ENCODE data around the gene CLEC2D.

Gene CLEC2D

GRCh38 chr12:9646794-9647781, 22.4 kb upstream of the CLEC2D start:
- Mint-ChIP-seq H3K4me1 (ENCODE audit: low read depth) (peaks cover 56% of the 10 kb centered on the region), H3K36me3 (ENCODE audit: low read depth) (peaks cover 41% of the 10 kb centered on the region), H3K4me3 (peak overlapping the region; percentile 92), H3K9me3 (peaks cover 10% of the 10 kb centered on the region), H3K27ac (peak overlapping the region; percentile 95), H3K27me3 (ENCODE audit: low read depth) (peaks cover 4% of the 10 kb centered on the region)

- Mint-ChIP-seq H3K27me3 (ENCODE audit: low read depth) (peaks cover 4% of the 10 kb centered on the region), H3K36me3 (ENCODE audit: low read depth) (peaks cover 41% of the 10 kb centered on the region), H3K4me3 (peak overlapping the region; percentile 92), H3K27ac (peak overlapping the region; percentile 95), H3K9me3 (peaks cover 10% of the 10 kb centered on the region), H3K4me1 (ENCODE audit: low read depth) (peaks cover 55% of the 10 kb centered on the region)
These were observed 21.4 kb upstream of the CLEC2D start for GRCh38 chr12:9647825-9648700.

GRCh38 chr12:9648701-9649531, 20.6 kb upstream of the CLEC2D start:
- Mint-ChIP-seq H3K36me3 (ENCODE audit: low read depth) (peaks cover 48% of the 10 kb centered on the region), H3K27me3 (ENCODE audit: low read depth) (peaks cover 4% of the 10 kb centered on the region), H3K9me3 (peaks cover 10% of the 10 kb centered on the region), H3K27ac (peak overlapping the region; percentile 95), H3K4me3 (peak overlapping the region; percentile 92), H3K4me1 (ENCODE audit: low read depth) (peaks cover 55% of the 10 kb centered on the region)

GRCh38 chr12:9649532-9649940, 20.0 kb upstream of the CLEC2D start:
- Mint-ChIP-seq H3K27ac (peak overlapping the region; percentile 95), H3K36me3 (ENCODE audit: low read depth) (peaks cover 51% of the 10 kb centered on the region), H3K4me1 (ENCODE audit: low read depth) (peaks cover 56% of the 10 kb centered on the region), H3K4me3 (peak overlapping the region; percentile 92), H3K27me3 (ENCODE audit: low read depth) (peaks cover 4% of the 10 kb centered on the region), H3K9me3 (peaks cover 10% of the 10 kb centered on the region)

GRCh38 chr12:9650151-9650576, 19.3 kb upstream of the CLEC2D start:
- peaks cover 4% of the 10 kb centered on the region for H3K9me3 Mint-ChIP-seq
- H3K27me3 Mint-ChIP-seq (ENCODE audit: low read depth) = peaks cover 4% of the 10 kb centered on the region
- H3K36me3 Mint-ChIP-seq (ENCODE audit: low read depth) = peaks cover 53% of the 10 kb centered on the region
- H3K4me1 Mint-ChIP-seq (ENCODE audit: low read depth) = peaks cover 58% of the 10 kb centered on the region
- H3K27ac Mint-ChIP-seq = peak overlapping the region; percentile 95
- H3K4me3 Mint-ChIP-seq = peak overlapping the region; percentile 92

- Mint-ChIP-seq H3K27ac (peak overlapping the region; percentile 95), H3K36me3 (ENCODE audit: low read depth) (peaks cover 62% of the 10 kb centered on the region), H3K4me1 (ENCODE audit: low read depth) (peaks cover 63% of the 10 kb centered on the region), H3K4me3 (peak overlapping the region; percentile 92), H3K27me3 (ENCODE audit: low read depth) (peaks cover 4% of the 10 kb centered on the region), H3K9me3 (no peaks in the 10 kb centered on the region)
These were observed 18.2 kb upstream of the CLEC2D start for GRCh38 chr12:9651265-9651729.

- Mint-ChIP-seq H3K36me3 (ENCODE audit: low read depth) (peaks cover 84% of the 10 kb centered on the region), H3K27ac (no peak overlapping the region), H3K4me1 (ENCODE audit: low read depth) (peaks cover 78% of the 10 kb centered on the region), H3K4me3 (no peak overlapping the region), H3K9me3 (peaks cover 14% of the 10 kb centered on the region), H3K27me3 (ENCODE audit: low read depth) (no peaks in the 10 kb centered on the region)
These were observed 9.5 kb upstream of the CLEC2D start for GRCh38 chr12:9660046-9660445.

- Mint-ChIP-seq H3K9me3 (peaks cover 14% of the 10 kb centered on the region), H3K4me3 (no peak overlapping the region), H3K27me3 (ENCODE audit: low read depth) (no peaks in the 10 kb centered on the region), H3K4me1 (ENCODE audit: low read depth) (peaks cover 68% of the 10 kb centered on the region), H3K36me3 (ENCODE audit: low read depth) (peaks cover 71% of the 10 kb centered on the region), H3K27ac (no peak overlapping the region)
These were observed 7.8 kb upstream of the CLEC2D start for GRCh38 chr12:9661720-9662119.

GRCh38 chr12:9662488-9662887, 7.0 kb upstream of the CLEC2D start:
- Mint-ChIP-seq H3K36me3 (ENCODE audit: low read depth) (peaks cover 70% of the 10 kb centered on the region), H3K27ac (peak overlapping the region; percentile 58), H3K4me1 (ENCODE audit: low read depth) (peaks cover 66% of the 10 kb centered on the region), H3K9me3 (peaks cover 14% of the 10 kb centered on the region), H3K4me3 (no peak overlapping the region), H3K27me3 (ENCODE audit: low read depth) (no peaks in the 10 kb centered on the region)

GRCh38 chr12:9667403-9668160, 1.9 kb upstream of the CLEC2D start:
- Mint-ChIP-seq H3K4me1 (ENCODE audit: low read depth) (peaks cover 58% of the 10 kb centered on the region), H3K4me3 (peak overlapping the region; percentile 86), H3K9me3 (no peaks in the 10 kb centered on the region), H3K36me3 (ENCODE audit: low read depth) (peaks cover 63% of the 10 kb centered on the region), H3K27ac (peak overlapping the region; percentile 94), H3K27me3 (ENCODE audit: low read depth) (no peaks in the 10 kb centered on the region)

- peak overlapping the region; percentile 86 for H3K4me3 Mint-ChIP-seq
- peak overlapping the region; percentile 94 for H3K27ac Mint-ChIP-seq
- no peaks in the 10 kb centered on the region for H3K27me3 Mint-ChIP-seq (ENCODE audit: low read depth)
- peaks cover 58% of the 10 kb centered on the region for H3K4me1 Mint-ChIP-seq (ENCODE audit: low read depth)
- no peaks in the 10 kb centered on the region for H3K9me3 Mint-ChIP-seq
- peaks cover 67% of the 10 kb centered on the region for H3K36me3 Mint-ChIP-seq (ENCODE audit: low read depth)
These were observed 1.1 kb upstream of the CLEC2D start for GRCh38 chr12:9668161-9669018.

GRCh38 chr12:9669019-9669326, 540 bp upstream of the CLEC2D start:
- no peaks in the 10 kb centered on the region for H3K9me3 Mint-ChIP-seq
- H3K27me3 Mint-ChIP-seq (ENCODE audit: low read depth) = no peaks in the 10 kb centered on the region
- peaks cover 55% of the 10 kb centered on the region for H3K4me1 Mint-ChIP-seq (ENCODE audit: low read depth)
- peak overlapping the region; percentile 86 for H3K4me3 Mint-ChIP-seq
- H3K36me3 Mint-ChIP-seq (ENCODE audit: low read depth) = peaks cover 68% of the 10 kb centered on the region
- H3K27ac Mint-ChIP-seq = peak overlapping the region; percentile 94
